ENCODE measurements around the gene PSMD14.

Gene PSMD14

DNA sequence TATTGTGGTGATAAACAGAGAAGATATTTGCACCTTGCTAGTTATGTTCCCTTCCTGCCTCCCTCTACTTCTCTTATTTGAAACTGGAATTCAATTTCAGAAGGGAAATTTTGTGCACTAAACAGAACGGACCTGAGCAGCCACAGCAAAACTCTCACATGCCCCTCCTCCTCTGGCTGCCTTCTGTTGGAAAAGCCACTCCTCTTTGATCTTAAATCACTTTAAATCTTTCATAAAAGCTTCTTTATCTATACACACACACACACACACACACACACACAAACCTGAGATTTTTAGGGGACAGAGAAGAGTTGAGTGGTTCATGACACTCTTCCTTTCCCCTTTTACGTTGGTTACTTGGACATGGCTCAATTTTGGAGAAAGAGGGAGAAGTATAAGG, 113.5 kb downstream of the PSMD14 start:
- DNase-seq = no peak

DNA sequence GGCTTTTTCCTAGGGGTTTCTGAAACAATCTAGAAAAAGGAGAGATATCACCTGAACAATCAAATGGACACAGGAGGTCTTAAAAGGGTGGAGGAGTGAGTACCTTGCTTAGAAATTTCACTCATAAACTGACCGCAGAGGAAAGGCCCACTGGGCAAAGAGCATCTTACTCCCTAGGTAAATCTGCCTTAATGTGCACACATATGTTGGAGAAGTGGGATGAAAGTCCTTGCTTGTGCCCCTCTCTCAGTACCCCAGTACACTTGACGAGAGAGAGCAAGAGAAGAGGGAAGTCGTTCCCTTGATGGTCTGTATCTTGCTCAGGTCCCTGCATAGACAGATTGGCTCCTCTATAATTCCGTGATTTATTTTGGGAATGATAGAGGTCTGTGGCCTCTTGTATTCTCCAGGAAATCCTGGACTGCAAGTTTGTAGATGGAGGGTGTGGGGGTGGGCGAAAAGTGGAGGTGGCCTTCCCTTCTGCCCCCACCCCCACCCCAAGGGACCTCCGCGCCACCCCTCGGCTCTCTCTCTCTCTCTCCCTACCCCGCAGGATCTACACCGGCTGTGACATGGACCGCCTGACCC, 114.7 kb downstream of the PSMD14 start:
- no peak for DNase-seq

DNA sequence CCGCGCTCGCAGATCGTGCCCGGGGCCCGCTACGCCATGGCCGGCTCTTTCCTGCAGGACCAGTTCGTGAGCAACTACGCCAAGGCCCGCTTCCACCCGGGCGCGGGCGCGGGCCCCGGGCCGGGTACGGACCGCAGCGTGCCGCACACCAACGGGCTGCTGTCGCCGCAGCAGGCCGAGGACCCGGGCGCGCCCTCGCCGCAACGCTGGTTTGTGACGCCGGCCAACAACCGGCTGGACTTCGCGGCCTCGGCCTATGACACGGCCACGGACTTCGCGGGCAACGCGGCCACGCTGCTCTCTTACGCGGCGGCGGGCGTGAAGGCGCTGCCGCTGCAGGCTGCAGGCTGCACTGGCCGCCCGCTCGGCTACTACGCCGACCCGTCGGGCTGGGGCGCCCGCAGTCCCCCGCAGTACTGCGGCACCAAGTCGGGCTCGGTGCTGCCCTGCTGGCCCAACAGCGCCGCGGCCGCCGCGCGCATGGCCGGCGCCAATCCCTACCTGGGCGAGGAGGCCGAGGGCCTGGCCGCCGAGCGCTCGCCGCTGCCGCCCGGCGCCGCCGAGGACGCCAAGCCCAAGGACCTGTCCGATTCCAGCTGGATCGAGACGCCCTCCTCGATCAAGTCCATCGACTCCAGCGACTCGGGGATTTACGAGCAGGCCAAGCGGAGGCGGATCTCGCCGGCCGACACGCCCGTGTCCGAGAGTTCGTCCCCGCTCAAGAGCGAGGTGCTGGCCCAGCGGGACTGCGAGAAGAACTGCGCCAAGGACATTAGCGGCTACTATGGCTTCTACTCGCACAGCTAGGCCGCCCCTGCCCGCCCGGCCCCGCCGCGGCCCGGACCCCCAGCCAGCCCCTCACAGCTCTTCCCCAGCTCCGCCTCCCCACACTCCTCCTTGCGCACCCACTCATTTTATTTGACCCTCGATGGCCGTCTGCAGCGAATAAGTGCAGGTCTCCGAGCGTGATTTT, 115.5 kb downstream of the PSMD14 start:
- DNase-seq = no peak

DNA sequence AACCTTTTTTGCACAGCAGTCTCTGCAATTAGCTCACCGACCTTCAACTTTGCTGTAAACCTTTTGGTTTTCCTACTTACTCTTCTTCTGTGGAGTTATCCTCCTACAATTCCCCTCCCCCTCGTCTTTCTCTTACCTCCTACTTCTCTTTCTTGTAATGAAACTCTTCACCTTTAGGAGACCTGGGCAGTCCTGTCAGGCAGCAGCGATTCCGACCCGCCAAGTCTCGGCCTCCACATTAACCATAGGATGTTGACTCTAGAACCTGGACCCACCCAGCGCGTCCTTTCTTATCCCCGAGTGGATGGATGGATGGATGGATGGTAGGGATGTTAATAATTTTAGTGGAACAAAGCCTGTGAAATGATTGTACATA, 116.2 kb downstream of the PSMD14 start:
- DNase-seq = no peak

DNA sequence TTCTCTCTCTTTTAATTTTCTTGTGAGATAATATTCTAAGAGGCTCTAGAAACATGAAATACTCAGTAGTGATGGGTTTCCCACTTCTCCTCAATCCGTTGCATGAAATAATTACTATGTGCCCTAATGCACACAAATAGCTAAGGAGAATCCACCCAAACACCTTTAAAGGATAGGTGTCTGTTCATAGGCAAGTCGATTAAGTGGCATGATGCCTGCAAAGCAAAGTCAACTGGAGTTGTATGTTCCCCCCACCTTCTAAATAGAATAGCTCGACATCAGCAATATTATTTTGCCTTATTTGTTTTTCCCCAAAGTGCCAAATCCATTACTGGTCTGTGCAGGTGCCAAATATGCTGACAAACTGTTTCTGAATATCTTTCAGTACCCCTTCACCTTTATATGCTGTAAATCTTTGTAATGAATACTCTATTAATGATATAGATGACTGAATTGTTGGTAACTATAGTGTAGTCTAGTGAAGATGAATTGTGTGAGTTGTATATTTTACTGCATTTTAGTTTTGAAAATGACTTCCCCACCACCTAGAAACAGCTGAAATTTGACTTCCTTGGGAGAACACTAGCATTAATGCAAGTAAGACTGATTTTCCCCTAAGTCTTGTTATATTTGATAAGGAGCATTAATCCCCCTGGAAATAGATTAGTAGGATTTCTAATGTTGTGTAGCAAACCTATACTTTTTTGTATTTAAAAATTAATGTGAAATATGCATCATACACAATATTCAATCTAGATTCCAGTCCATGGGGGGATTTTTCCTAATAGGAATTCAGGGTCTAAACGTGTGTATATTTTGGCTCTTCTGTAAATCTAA, 116.9 kb downstream of the PSMD14 start:
- DNase-seq = no peak

DNA sequence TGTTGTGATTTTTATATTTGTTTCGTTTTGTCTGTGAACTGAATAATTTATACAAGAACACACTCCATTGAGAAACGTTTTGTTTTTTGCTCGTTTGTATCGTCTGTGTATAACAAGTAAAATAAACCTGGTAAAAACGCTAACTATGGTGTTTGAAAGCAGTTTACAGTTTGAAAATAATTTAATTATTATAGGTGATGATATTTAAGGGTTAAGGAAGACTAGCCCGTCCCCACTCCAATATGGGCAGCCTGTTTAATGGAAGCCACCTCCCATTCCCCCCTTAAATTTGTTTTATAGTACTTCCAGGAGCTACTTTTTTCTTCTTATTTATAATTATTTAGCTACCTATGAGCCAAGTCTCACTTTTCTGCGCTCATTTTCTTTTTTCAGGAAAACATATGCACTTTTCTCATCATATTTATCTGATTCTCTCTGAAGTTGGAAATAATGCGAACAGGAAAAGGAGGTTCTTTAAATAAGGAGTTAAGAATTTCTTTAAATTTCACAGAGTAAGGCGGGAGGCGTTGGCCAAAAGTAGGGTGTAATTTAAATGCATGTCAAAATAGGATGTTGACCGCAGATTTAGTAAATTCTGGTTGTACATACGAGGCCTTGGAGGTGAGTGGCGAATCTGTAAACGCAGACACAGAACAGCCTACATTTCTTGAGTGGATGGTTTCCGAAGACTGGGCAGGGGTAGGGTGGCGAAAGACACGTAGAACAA, 117.7 kb downstream of the PSMD14 start:
- DNase-seq = no peak

DNA sequence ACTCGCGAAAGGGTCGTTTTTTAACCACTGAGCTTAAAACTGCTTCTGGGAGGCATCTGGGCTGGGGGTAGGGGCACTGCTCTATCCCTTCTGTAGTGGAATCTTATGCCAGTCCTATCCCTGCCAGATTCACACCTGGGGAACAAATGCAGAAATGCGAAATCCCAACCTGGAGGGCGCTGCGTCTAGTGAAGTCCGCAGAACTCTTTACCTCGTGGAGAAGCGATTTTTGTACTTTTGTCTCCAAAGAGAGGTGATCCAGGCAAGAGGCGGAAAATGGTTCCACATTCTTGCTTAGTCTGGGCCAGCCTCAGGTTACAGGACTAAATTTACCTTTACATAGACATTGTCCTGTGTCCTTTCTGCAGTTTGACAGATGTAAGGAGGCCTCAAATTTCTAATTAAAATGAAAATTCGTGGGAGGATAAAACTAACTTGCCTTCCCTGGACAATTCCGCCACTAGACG, 118.3 kb downstream of the PSMD14 start:
- no peak for DNase-seq

DNA sequence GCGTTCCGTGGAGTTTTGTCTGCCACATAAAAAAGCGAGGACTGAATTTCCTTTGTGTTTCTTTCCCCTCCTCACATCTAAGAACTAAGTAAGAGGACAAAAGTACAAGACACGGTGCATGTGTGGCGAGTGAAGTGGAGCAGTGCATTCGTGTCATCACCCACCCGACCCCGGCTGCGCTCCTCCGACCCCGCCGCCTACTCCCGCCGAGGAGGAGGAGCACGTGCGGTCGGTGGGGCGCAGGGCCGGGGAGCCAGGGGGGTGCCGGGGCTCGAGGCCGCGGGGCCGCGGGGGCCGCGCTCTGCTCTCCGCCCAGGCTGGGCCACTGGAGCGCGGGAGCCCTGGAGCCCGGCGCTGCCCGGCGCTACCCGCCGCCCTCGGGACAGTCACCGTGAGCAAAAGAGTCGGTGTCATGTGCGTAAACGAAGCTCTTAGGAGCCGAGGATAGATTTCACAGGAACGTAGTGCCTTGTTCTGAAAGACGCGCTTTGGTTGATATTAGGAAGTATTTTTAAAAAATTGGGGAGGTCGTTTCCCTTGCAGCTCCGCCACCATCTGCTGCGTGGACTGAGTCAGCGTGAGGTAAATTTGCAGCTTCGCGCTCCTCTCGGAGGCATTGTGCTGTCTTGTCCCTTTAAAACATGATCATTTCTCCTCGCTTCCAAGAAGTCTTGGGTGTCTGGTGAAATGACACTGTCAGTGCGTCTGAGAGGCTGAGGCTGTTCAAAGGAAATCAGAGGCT, 118.9 kb downstream of the PSMD14 start:
- no peak for DNase-seq

DNA sequence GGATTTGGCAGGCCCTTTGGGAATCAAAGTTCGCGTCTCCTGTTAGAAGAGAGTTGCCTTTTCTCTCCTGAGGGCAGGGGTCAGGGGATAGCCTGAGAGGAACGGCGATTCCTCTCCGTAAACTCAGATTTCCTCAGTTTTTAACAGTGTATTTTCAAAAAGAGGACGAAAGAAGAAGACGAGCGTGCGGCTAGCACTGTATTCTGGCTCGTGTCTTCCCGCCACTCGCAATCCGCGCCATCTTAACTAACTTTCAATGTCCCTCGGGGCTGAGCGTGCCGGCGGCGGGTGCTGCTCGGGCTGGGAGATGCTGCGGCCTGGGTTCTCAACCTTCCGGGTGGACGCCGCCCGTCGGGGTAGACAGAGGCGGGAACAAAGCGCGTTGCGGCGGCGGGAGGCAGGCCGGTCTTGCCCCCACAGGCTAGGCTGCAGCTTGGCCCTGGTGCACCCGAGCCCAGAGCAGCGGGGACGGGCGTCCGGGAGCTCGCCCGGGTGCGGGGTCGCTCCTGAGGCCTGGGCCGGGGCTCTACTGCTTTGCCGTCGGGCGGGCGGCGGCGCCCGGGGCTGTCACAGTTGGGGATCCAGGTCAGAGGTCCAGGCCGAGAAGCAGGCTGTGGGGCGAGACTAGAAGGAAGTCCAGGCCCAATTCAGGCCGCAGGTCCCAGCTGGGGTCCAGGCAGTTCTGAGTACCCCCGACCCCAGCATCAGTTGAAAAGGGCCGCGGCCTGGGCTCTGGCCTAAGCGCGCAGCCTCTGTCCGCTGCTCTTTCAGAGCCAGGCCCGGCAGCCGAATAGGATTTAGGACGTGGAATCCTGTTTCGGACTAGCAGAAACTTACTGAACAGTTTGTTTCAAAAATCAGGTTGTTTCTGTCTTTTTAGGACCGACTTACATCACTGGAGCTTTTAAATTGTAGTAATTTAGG, 119.7 kb downstream of the PSMD14 start:
- no peak for DNase-seq

DNA sequence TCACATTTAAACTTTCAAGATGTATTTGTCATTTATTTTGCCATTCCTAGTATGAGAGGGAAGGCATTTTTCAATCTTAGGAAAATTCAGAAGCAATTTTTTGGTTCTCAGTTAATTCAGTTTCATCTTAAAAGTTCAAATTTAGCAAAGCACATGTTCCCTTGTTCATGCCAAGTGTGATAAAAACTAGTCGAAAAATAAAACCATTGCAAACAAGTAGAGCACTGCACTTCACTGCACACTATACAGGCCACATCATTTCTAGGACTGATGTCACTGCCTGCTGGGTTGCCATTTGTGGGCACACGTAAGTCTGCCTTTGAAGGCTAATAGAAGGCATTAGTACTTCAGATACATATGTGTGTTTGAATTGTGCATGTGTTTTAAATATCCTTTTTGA, 122.2 kb downstream of the PSMD14 start:
- no peak for DNase-seq

DNA sequence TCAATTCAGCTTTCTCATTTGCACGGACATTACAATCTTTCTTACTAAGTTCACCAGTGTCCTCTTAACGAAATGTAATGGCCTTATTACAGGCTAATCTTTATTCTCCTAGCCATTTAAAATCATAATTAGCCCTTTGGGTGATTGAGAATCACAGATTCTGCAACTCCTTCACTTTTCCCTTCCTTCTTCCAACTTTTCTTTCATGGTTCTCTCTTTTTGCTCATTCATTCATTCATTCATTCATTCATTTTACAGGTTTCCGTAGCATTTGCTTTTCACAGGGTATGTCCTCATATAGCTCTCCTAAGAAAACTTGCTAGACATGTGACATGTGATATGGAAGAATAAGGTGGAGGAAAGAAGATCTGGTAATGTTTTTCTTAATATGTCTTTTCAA, 123.9 kb downstream of the PSMD14 start:
- no peak for DNase-seq

DNA sequence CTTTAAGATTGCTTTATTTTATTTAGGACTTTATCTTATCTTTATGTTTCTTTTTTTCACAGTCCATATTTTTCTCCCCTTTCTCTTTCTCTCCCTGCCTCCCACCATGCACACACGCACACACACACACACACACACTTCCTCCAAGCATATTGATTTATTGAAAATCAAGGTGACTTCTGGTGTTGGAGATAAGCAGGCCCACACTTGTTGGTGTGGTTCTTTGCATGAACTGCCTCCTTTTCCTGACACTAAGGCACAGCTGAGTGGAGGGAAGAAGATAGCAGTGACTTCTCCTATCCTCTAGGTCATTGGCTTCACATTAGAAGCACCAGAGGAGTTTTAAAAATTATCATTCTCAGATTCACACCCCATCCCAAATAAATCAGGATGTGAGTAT, 125.9 kb downstream of the PSMD14 start:
- DNase-seq = no peak

DNA sequence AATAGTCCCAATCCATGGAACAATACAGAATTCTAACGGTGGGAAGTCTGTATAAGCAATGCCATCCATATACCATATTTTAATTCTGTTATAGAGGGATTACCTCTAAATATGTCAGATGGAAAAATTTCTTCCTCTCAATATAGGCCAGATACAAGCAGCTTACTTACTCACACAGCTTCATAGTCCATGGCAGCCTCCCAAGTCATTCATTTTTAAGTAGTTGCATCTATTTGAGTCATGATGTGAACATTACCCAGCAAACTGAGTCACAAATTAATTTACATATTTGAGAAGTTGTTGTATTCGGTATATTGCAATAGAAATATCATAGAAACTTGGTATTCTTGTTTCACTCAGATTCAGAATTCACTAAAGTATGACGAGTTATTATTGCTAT, 128.2 kb downstream of the PSMD14 start:
- DNase-seq = no peak

DNA sequence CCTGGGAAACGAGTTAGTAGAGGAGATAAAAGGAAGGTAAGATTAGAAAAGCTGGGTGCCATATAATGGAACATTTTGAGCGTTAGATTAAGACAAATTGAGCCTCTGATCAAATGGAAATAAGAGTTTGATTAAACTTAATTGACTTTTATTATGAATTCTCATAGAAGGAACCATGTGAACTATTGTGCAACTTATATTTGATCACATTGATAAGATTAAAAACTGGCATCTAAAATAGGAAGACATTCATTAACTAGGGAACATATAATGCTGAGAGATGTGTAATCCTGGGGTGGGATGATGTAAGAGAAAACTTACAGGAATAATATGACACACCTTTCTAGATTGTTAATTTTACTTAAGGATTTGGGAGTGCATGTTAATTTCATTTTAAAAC, 130.4 kb downstream of the PSMD14 start:
- no peak for DNase-seq

DNA sequence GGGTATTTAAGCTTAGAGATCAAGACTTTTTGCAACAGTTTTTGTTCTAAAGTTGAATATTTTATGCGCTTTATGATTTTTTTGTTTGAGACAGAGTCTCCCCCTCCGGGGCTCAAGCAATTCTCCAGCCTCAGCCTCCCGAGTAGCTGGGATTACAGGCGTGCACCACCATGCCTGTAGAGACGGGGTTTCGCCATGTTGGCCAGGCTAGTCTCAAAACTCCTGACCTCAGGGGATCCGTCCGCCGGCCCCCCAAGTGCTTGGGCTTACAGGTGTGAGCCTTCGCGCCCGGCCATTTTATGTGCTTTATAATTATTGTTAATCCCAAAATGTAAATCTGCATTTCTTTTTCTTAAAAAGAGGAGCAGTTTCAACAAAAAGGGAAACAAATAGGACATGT, 136.9 kb downstream of the PSMD14 start:
- no peak for DNase-seq

DNA sequence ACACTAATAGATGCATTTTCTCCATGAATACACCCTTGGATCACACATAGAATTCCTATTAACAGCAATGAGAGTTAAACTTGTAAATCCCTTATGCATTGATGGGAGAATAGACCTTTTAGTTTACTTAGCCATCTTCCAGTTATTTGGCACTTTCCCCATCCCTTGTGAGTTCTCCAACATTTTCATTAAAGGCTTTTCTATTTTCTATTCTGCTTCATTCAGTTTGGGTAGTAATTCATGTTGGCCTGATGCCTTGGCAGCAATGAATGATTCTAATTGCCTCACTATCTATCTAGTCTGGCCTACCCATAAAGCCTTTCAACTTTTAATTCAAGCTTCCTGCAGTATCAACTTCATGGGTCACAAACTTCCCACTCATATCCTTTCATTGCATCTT, 140.2 kb downstream of the PSMD14 start:
- no peak for DNase-seq
